Effector memory CD8-positive, alpha-beta T cell (primary cell): ENCODE results near the gene EGLN2.

Source experiments
- ATAC-seq: fragments of 150-1000 bp; cut with Tn5 transposase; replicated peaks from 2 replicates; pipeline ENCODE4 v1.10.0; 2021; ENCODE audit warnings: mild to moderate bottlenecking, moderate library complexity
- DNase-seq, 3 experiments: peaks; one replicate each; pipeline ENCODE4 v3.0.0; 2021
- H3K27ac Mint-ChIP-seq, 2 donors: one replicate each; pipeline ENCODE4 v1.8.0; 2022; ENCODE audit warnings: mild to moderate bottlenecking in 2 of 2, mixed read lengths in 2 of 2, moderate library complexity in 2 of 2
- H3K27me3 Mint-ChIP-seq, 2 donors: one replicate each; pipeline ENCODE4 v1.8.0; 2022; ENCODE audit warnings: mixed read lengths in 2 of 2
- H3K36me3 Mint-ChIP-seq: one replicate; pipeline ENCODE4 v1.8.0; 2022; ENCODE audit warnings: mild to moderate bottlenecking, moderate library complexity, mixed read lengths; ENCODE audit not compliant: insufficient read depth
- H3K4me1 Mint-ChIP-seq, 2 donors: one replicate each; pipeline ENCODE4 v1.8.0; 2022; ENCODE audit warnings: low read depth in 2 of 2, mixed read lengths in 2 of 2
- H3K4me3 Mint-ChIP-seq, 2 donors: one replicate each; pipeline ENCODE4 v1.8.0; 2022; ENCODE audit warnings: mild to moderate bottlenecking in 2 of 2, mixed read lengths in 2 of 2, moderate library complexity in 2 of 2
- H3K9me3 Mint-ChIP-seq, 2 donors: one replicate each; pipeline ENCODE4 v1.8.0; 2022; ENCODE audit warnings: mixed read lengths in 2 of 2

Gene EGLN2

DNA sequence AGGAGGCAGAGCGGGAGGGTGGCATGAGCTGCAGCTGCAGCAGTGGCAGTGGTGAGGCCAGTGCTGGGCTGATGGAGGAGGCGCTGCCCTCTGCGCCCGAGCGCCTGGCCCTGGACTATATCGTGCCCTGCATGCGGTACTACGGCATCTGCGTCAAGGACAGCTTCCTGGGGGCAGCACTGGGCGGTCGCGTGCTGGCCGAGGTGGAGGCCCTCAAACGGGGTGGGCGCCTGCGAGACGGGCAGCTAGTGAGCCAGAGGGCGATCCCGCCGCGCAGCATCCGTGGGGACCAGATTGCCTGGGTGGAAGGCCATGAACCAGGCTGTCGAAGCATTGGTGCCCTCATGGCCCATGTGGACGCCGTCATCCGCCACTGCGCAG is 2.0 kb downstream of the EGLN2 start:
- Mint-ChIP-seq H3K4me1 (peaks cover 66 to 70% of the 10 kb centered on the region in 2 donors), H3K9me3 (no peaks in the 10 kb centered on the region), H3K36me3 (peaks cover 66% of the 10 kb centered on the region), H3K4me3 (peak overlapping the region; percentile 98 to 100), H3K27ac (peak overlapping the region; percentile 100), H3K27me3 (no peaks in the 10 kb centered on the region)
- DNase-seq, result no peak
- ATAC-seq, result no peak

DNA sequence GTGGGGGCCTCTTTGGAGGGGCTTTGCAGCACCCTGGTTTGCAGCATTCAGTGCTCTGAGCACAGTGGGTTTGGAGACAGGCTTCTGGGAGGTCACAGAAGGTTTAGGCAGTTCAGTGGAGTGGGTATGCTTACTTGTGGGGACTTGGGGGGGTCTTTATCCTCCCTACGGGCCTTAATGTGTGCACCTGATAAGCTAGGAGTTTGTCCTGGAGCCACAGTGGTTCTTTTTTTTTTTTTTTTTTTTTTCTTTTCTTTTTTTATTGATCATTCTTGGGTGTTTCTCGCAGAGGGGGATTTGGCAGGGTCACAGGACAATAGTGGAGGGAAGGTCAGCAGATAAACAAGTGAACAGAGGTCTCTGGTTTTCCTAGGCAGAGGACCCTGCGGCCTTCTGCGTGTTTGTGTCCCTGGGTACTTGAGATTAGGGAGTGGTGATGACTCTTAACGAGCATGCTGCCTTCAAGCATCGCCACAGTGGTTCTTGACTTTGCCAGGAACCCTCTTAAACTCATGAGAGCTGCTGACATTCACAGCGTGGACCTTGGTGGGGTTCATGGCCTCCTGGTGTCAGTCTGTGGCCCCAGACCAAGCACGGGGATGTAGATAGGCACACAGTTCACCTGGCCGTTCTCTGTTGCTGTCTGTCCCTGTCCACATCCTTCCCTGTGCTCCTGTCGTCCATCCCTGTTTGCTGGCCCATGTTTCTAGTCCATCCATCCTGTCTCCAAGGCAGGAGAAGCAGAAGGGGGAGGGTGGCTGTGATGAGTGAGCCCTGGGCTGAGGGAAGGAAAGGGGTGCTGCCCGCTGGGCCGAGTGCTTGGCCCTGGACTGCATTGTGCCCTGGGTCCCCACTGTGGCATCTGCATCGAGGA is 2.7 kb downstream of the EGLN2 start:
- no peak for DNase-seq
- ATAC-seq, result no peak
- H3K9me3 Mint-ChIP-seq, result no peaks in the 10 kb centered on the region

GRCh38 chr19:40802300-40803169 is 3.5 kb downstream of the EGLN2 start:
- peak overlapping the region; percentile 88 to 100 for H3K27ac Mint-ChIP-seq
- ATAC-seq (no peak), DNase-seq (no peak)
- peaks cover 81% of the 10 kb centered on the region for H3K36me3 Mint-ChIP-seq
- peaks cover 78 to 82% of the 10 kb centered on the region in 2 donors for H3K4me1 Mint-ChIP-seq
- peak overlapping the region; percentile 98 to 100 for H3K4me3 Mint-ChIP-seq
- H3K9me3 Mint-ChIP-seq, result no peaks in the 10 kb centered on the region
- no peaks in the 10 kb centered on the region for H3K27me3 Mint-ChIP-seq

More for the DNA sequence above, 2.7 kb downstream of the EGLN2 start:
- H3K36me3 Mint-ChIP-seq, result peaks cover 73% of the 10 kb centered on the region
- H3K4me3 Mint-ChIP-seq, result peak overlapping the region; percentile 98 to 100
- peak overlapping the region; percentile 88 to 100 for H3K27ac Mint-ChIP-seq
- peaks cover 71 to 76% of the 10 kb centered on the region in 2 donors for H3K4me1 Mint-ChIP-seq
- no peaks in the 10 kb centered on the region for H3K27me3 Mint-ChIP-seq

DNA sequence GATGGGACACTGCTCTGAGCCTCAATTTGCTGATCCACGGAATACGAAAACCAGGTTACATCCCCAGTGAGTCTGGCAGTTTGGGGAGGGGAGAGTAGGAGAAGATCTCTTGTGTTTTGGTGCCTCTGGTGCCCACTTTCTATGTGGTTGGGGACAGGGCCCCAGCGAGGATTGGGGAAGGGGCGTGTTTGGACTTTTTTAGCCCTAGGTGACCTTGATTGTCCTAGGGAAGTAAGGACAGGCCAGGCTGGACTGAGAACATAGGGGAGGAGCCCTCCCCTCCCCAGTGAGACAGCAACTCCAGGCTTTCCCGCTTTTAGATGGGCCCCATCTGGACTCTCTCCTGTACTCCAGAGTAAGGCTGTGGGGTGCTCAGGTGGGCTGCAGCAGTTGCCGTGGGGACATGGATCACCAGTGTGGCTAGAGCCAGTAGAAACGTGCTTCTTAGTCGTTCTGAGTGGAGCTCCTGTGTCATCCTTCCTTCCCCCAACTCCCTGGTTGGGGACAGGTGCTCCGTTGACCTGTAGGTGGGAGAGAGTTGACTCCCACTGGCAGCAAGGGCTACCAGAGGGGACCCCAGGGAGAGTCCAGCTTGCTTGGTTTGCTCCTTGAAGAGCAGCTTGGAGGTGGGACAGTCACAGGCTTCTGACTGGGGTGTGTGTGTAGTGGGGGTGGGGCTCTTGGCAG is 4.3 kb downstream of the EGLN2 start:
- Mint-ChIP-seq H3K27me3 (no peaks in the 10 kb centered on the region), H3K4me3 (peak overlapping the region; percentile 98 to 100), H3K36me3 (peaks cover 85% of the 10 kb centered on the region), H3K27ac (peak overlapping the region; percentile 88 to 100), H3K4me1 (peaks cover 80 to 82% of the 10 kb centered on the region in 2 donors), H3K9me3 (no peaks in the 10 kb centered on the region)
- ATAC-seq (no peak), DNase-seq (no peak)

DNA sequence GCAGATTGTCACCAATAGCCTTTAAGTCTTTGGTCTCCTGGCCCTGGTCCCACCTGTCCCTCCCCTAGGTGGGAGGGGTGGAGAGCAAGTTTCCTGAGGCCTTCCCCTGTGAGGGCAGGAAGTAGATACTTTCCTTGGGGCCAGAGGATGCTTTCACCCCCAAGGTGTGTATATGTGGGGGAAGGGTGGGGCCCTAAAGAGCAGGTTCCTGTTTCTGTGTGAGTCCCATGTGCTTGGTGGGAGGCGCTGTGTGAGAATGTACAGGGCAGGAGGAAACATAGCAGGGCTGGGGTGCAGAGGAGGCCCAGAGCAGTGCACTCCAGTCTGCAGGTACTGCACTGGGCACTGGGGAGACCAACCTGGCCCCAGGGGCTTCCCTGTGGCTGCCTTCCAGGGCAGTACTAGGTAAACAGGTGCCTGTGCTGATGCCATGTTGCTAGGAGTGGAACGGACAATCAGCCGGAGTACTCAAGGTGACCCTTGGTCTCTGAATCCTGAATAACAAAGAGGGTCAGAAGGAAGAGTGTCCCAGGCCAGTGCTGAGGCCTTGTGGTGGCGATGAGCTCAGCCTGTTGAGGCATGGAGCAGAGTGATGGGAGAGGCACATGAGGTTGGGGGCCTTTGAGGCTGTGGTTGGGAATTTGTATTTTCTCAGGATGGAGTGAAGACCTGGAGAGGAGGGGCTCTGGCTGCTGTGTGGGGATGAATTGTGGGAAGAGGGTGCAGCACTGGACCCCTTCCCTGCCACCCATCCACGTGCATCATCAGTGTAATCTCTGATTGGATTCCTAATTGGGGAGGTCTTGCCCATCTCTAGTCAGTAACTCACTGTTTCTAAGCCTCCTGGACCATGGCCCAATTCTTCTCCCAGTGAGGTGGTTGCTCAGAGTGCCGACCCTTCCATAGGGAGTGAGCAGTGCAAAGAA is 5.1 kb downstream of the EGLN2 start:
- DNase-seq (peak; percentile 64 to 73 (median 64)), ATAC-seq (peak; percentile 56)
- Mint-ChIP-seq H3K36me3 (peaks cover 86% of the 10 kb centered on the region), H3K9me3 (no peaks in the 10 kb centered on the region), H3K4me1 (peaks cover 77 to 80% of the 10 kb centered on the region in 2 donors), H3K27ac (peak overlapping the region; percentile 88 to 100), H3K4me3 (peak overlapping the region; percentile 98 to 100), H3K27me3 (no peaks in the 10 kb centered on the region)

DNA sequence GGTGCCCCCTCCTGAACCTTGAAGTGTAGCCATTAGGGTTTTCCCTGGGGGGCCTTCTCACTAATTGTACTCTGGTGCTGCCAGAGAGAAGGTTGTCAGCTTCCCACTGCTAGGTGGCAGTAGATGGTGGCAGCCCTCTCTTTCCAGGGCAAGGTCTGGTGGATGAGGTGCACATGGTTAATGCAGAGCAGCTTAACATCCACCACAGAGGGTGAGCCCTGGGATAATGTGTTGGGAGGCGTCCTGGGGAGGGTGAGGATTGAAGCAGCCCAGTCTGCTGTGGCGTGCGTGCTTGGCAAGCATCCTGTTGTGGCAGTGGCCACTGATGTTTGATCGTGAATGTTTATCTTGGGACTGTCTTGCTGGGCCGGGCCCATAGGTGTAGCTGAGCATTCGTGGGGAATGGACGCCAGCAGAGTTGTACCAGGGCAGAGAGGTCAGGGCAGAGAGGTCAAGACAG is 5.8 kb downstream of the EGLN2 start:
- H3K4me1 Mint-ChIP-seq, result peaks cover 77 to 79% of the 10 kb centered on the region in 2 donors
- DNase-seq (no peak), ATAC-seq (no peak)
- peak overlapping the region; percentile 98 to 100 for H3K4me3 Mint-ChIP-seq
- H3K27me3 Mint-ChIP-seq, result no peaks in the 10 kb centered on the region
- H3K9me3 Mint-ChIP-seq, result no peaks in the 10 kb centered on the region
- H3K27ac Mint-ChIP-seq, result peak overlapping the region; percentile 88 to 100
- H3K36me3 Mint-ChIP-seq, result peaks cover 91% of the 10 kb centered on the region

DNA sequence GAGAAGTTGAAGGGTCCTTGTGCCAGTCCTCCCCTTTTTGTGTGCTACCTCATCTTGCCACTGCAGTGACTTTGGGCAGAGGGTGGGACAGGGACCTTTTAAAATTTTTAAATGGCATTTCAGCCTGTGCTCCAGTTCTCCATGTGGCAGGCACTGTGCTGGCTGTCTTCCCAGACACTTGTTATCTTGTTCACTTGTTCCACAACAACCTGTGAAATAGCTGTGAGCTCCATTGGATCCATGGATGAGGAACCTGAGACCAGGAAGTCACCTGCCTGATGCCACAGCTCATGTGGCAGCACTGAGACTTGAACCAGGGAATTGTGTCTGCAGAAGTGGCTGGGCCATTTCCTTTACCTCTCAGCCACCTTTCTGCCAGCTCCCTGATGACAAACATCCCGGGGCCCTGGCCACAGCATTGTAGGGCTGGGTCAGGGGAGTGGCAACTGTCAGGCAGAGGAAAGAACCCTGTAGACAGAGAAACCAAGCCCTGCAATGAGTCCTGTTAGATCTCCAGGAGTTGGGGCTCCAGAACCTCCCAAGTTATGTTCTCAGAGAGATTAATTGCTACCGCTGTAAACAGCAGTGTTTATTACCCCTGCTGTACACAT is 6.4 kb downstream of the EGLN2 start:
- Mint-ChIP-seq H3K36me3 (peaks cover 87% of the 10 kb centered on the region), H3K4me3 (peak overlapping the region; percentile 98 to 100), H3K9me3 (no peaks in the 10 kb centered on the region), H3K4me1 (peaks cover 76 to 77% of the 10 kb centered on the region in 2 donors), H3K27ac (peak overlapping the region; percentile 88 to 100), H3K27me3 (no peaks in the 10 kb centered on the region)
- ATAC-seq, result no peak
- no peak for DNase-seq

GRCh38 chr19:40806423-40807146 is 7.6 kb downstream of the EGLN2 start:
- H3K4me1 Mint-ChIP-seq, result peaks cover 76 to 81% of the 10 kb centered on the region in 2 donors
- peaks cover 86% of the 10 kb centered on the region for H3K36me3 Mint-ChIP-seq
- peak overlapping the region; percentile 88 to 100 for H3K27ac Mint-ChIP-seq
- DNase-seq, result peak; percentile 74 to 79 (median 77)
- H3K27me3 Mint-ChIP-seq, result no peaks in the 10 kb centered on the region
- peak overlapping the region; percentile 98 to 100 for H3K4me3 Mint-ChIP-seq
- ATAC-seq, result peak; percentile 60
- H3K9me3 Mint-ChIP-seq, result no peaks in the 10 kb centered on the region

DNA sequence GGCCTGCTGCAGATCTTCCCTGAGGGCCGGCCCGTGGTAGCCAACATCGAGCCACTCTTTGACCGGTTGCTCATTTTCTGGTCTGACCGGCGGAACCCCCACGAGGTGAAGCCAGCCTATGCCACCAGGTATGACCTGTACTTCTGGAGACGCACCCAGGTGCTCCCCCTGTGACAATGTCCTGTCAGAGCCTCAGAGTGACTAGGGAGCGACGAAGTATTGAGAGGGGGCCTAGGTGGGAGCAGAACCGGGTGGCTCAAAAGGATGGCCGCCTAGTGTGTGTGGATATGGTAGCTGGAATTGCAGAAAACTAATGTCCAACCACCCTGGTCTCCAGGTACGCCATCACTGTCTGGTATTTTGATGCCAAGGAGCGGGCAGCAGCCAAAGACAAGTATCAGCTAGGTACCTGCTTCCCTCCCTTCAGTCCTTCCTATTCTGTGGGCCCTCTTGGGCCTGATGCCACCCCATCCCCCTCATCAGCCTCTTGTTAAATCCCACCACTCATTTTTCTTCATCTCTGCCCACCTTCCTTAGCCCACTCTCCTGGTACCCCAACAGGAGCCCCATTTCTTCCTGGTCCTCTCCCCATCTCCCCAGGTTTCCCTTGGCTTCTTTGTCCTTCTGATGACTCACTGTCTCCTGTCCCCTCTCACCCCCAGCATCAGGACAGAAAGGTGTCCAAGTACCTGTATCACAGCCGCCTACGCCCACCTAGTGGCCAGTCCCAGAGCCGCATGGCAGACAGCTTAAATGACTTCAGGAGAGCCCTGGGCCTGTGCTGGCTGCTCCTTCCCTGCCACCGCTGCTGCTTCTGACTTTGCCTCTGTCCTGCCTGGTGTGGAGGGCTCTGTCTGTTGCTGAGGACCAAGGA is 8.4 kb downstream of the EGLN2 start:
- H3K27me3 Mint-ChIP-seq, result no peaks in the 10 kb centered on the region
- peak overlapping the region; percentile 98 to 100 for H3K4me3 Mint-ChIP-seq

GRCh38 chr19:40808021-40808325 is 9.0 kb downstream of the EGLN2 start:
- peaks cover 76 to 80% of the 10 kb centered on the region in 2 donors for H3K4me1 Mint-ChIP-seq
- ATAC-seq, result no peak
- H3K9me3 Mint-ChIP-seq, result no peaks in the 10 kb centered on the region
- no peaks in the 10 kb centered on the region for H3K27me3 Mint-ChIP-seq
- H3K36me3 Mint-ChIP-seq, result peaks cover 82% of the 10 kb centered on the region
- peak overlapping the region; percentile 88 to 100 for H3K27ac Mint-ChIP-seq
- peak overlapping the region; percentile 73 to 98 for H3K4me3 Mint-ChIP-seq
- DNase-seq, result no peak

More for the DNA sequence above, 8.4 kb downstream of the EGLN2 start:
- peak overlapping the region; percentile 88 to 100 for H3K27ac Mint-ChIP-seq
- peaks cover 76 to 80% of the 10 kb centered on the region in 2 donors for H3K4me1 Mint-ChIP-seq
- ATAC-seq, result no peak
- H3K36me3 Mint-ChIP-seq, result peaks cover 85% of the 10 kb centered on the region
- DNase-seq, result no peak
- H3K9me3 Mint-ChIP-seq, result no peaks in the 10 kb centered on the region

DNA sequence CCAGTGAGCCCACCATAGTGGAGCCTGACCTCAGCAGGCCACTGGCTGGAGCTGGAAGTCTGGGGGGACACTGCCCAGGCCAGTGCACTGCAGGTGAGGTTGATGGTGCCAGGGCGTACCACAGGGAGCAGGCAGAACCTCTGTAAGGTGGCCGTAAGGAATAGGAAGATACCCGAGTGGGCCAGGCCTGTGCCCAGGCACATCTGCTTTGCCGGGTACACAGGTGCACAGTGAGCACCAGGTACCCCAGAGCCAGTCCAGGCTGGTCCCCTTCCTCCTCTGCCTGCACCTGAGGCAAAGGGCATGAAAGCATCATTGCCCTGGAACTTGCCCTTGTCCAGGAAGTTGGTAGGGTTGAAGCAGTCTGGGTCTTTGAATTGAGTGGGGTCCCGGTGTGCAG is 9.5 kb downstream of the EGLN2 start:
- Mint-ChIP-seq H3K9me3 (no peaks in the 10 kb centered on the region), H3K36me3 (peaks cover 77% of the 10 kb centered on the region), H3K27me3 (no peaks in the 10 kb centered on the region), H3K4me1 (peaks cover 73 to 76% of the 10 kb centered on the region in 2 donors), H3K4me3 (peak overlapping the region in 1 of 2 donors; percentile 89), H3K27ac (peak overlapping the region; percentile 88 to 100)
- DNase-seq, result no peak
- no peak for ATAC-seq
